MM.1S (cell line): ENCODE results near the gene LRRC66.

Source experiments
- DNase-seq: peaks from one replicate; pipeline ENCODE4 v3.0.0-alpha.2; 2015
- H2AFZ ChIP-seq: fragments of 300-600 bp; sonication (generic); 2 replicates; pipeline ENCODE4 v1.6.0; 2016; ENCODE audit warnings: antibody characterized with exemption, low read length
- H3F3A ChIP-seq: fragments of 300-600 bp; sonication (generic); 2 replicates; pipeline ENCODE4 v1.6.1; 2016; ENCODE audit warnings: mild to moderate bottlenecking, antibody characterized with exemption, low read length, moderate library complexity, mixed read lengths; ENCODE audit not compliant: insufficient read depth
- H3K27ac ChIP-seq: fragments of 300-600 bp; sonication (generic); 2 replicates; pipeline ENCODE4 v1.5.1; 2016; ENCODE audit warnings: mild to moderate bottlenecking, low read length
- H3K27me3 ChIP-seq: fragments of 300-600 bp; sonication (generic); replicated peaks from 2 replicates; pipeline ENCODE4 v1.6.0; 2016; ENCODE audit warnings: low read length; ENCODE audit not compliant: insufficient read depth
- H3K36me3 ChIP-seq: fragments of 300-600 bp; sonication (generic); replicated peaks from 2 replicates; pipeline ENCODE4 v1.6.1; 2016; ENCODE audit warnings: mild to moderate bottlenecking, low read length, mixed read lengths; ENCODE audit not compliant: insufficient read depth
- H3K4me1 ChIP-seq: fragments of 300-600 bp; sonication (generic); 2 replicates; pipeline ENCODE4 v1.6.1; 2016; ENCODE audit warnings: low read length, mixed read lengths
- H3K4me2 ChIP-seq: fragments of 300-600 bp; sonication (generic); 2 replicates; pipeline ENCODE4 v1.6.0; 2016; ENCODE audit warnings: low read depth, low read length
- H3K4me3 ChIP-seq: fragments of 300-600 bp; sonication (generic); 2 replicates; pipeline ENCODE4 v1.5.1; 2016; ENCODE audit warnings: low read length, mixed read lengths
- H3K79me2 ChIP-seq: fragments of 300-600 bp; sonication (generic); 2 replicates; pipeline ENCODE4 v1.6.1; 2016; ENCODE audit warnings: mixed run types, low read length, mixed read lengths
- H3K9ac ChIP-seq: fragments of 300-600 bp; sonication (generic); 2 replicates; pipeline ENCODE4 v1.6.1; 2016; ENCODE audit warnings: low read length, mixed read lengths
- H3K9me2 ChIP-seq: fragments of 300-600 bp; sonication (generic); replicated peaks from 2 replicates; pipeline ENCODE4 v1.6.1; 2016; ENCODE audit warnings: mild to moderate bottlenecking, low read length, mixed read lengths; ENCODE audit not compliant: insufficient read depth
- H3K9me3 ChIP-seq: fragments of 300-600 bp; sonication (generic); replicated peaks from 2 replicates; pipeline ENCODE4 v1.6.1; 2016; ENCODE audit warnings: mild to moderate bottlenecking, low read length, mixed read lengths; ENCODE audit not compliant: insufficient read depth
- H4K20me1 ChIP-seq: fragments of 300-600 bp; sonication (generic); 2 replicates; pipeline ENCODE4 v1.6.1; 2016; ENCODE audit warnings: mild to moderate bottlenecking, low read length, moderate library complexity, mixed read lengths; ENCODE audit not compliant: insufficient read depth
- EZH2 ChIP-seq: fragments of 300-600 bp; sonication (generic); optimal IDR thresholded peaks from 2 replicates; pipeline ENCODE3; 2017; ENCODE audit warnings: low read depth, mild to moderate bottlenecking, antibody characterized with exemption, low read length, mixed read lengths
- EZH2phosphoT487 ChIP-seq: fragments of 300-600 bp; sonication (generic); IDR thresholded peaks from 2 replicates; pipeline ENCODE4 v1.6.1; 2018; ENCODE audit warnings: antibody characterized with exemption, low read length
- TF ChIP-seq, protein P1 (sequence below): fragments of 300-600 bp; sonication (generic); IDR thresholded peaks from 2 replicates; pipeline ENCODE4 v1.5.1; 2016; ENCODE audit warnings: antibody characterized with exemption, low read length, mixed read lengths

LRRC66 gene

GRCh38 chr4:52045028-52045427 is 24.9 kb upstream of the LRRC66 start:
- no peak for DNase-seq
- Histone ChIP-seq H3K4me2 (no peak overlapping the region), H3K27ac (no peak overlapping the region), H3K9me2 (no peaks in the 10 kb centered on the region), H3K79me2 (no peaks in the 10 kb centered on the region), H4K20me1 (no peaks in the 10 kb centered on the region), H2AFZ (no peak overlapping the region), H3K9ac (no peak overlapping the region), H3K9me3 (no peaks in the 10 kb centered on the region), H3K36me3 (no peaks in the 10 kb centered on the region), H3F3A (no peaks in the 10 kb centered on the region), H3K4me1 (no peaks in the 10 kb centered on the region), H3K27me3 (no peaks in the 10 kb centered on the region), H3K4me3 (no peak overlapping the region)
- no peak for TF ChIP-seq EZH2
- TF ChIP-seq EZH2phosphoT487 = no peak
- TF ChIP-seq, protein P1, sequence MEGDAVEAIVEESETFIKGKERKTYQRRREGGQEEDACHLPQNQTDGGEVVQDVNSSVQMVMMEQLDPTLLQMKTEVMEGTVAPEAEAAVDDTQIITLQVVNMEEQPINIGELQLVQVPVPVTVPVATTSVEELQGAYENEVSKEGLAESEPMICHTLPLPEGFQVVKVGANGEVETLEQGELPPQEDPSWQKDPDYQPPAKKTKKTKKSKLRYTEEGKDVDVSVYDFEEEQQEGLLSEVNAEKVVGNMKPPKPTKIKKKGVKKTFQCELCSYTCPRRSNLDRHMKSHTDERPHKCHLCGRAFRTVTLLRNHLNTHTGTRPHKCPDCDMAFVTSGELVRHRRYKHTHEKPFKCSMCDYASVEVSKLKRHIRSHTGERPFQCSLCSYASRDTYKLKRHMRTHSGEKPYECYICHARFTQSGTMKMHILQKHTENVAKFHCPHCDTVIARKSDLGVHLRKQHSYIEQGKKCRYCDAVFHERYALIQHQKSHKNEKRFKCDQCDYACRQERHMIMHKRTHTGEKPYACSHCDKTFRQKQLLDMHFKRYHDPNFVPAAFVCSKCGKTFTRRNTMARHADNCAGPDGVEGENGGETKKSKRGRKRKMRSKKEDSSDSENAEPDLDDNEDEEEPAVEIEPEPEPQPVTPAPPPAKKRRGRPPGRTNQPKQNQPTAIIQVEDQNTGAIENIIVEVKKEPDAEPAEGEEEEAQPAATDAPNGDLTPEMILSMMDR = no peak

- no peak for TF ChIP-seq EZH2
- no peak for TF ChIP-seq EZH2phosphoT487
- peak; percentile 56 for DNase-seq
- H3K9me3 ChIP-seq = no peaks in the 10 kb centered on the region
- no peaks in the 10 kb centered on the region for H3K36me3 ChIP-seq
- H3K4me2 ChIP-seq = peak within 1 kb of the TSS; percentile 77
- H3K9me2 ChIP-seq = no peaks in the 10 kb centered on the region
- H3K4me1 ChIP-seq = 0 out of 2 replicates have a peak, but pooled peaks cover 4% of the 10 kb centered on the region
- peak within 1 kb of the TSS; percentile 55; the same call in 1 of the 2 replicates for H3K9ac ChIP-seq
- peak within 1 kb of the TSS; percentile 92 for H2AFZ ChIP-seq
- no peak within 1 kb of the TSS for H3K27ac ChIP-seq
- H3F3A ChIP-seq = no peaks in the 10 kb centered on the region
- H3K79me2 ChIP-seq = peaks cover 12% of the 10 kb centered on the region; the same call in 1 of the 2 replicates
- no peaks in the 10 kb centered on the region for H4K20me1 ChIP-seq
- peak within 1 kb of the TSS; percentile 79 for H3K4me3 ChIP-seq
- H3K27me3 ChIP-seq = no peaks in the 10 kb centered on the region
Observed at GRCh38 chr4:52038103-52038912, 18.1 kb upstream of the LRRC66 start, which contains the start of gene SGCB. Gene SGCB (minus strand): TSS chr4:52038299. CDS start chr4:52038259, 40 bp downstream.

DNA sequence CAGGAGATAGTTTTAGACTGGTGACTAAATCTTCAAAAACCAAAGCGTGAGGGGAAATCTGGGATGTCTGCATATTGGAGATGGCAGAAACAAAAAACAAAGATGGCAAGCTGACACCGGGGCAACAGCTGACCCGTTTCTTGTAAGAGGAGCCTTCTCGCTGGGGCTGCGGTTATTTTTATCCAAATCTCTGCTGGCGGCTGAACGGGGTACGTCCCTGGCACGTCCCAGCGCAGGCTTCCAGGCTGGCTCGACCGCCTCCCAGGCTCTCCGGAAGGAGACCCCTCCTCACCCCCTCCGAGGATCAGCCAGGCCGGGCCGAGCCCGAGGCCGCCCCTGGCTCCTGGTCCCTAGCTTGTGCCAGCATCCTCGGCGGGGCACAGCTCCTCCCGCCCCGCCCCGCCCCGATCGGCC is 17.5 kb upstream of the LRRC66 start:
- H3F3A ChIP-seq = no peaks in the 10 kb centered on the region
- no peak overlapping the region for H3K27ac ChIP-seq
- H3K36me3 ChIP-seq = no peaks in the 10 kb centered on the region
- H3K9me2 ChIP-seq = no peaks in the 10 kb centered on the region
- H3K9me3 ChIP-seq = no peaks in the 10 kb centered on the region
- no peaks in the 10 kb centered on the region for H4K20me1 ChIP-seq
- H2AFZ ChIP-seq = peak overlapping the region; percentile 90
- TF ChIP-seq EZH2phosphoT487 (no peak), EZH2 (no peak)
- TF ChIP-seq, protein P1 = no peak
- H3K79me2 ChIP-seq = peaks cover 12% of the 10 kb centered on the region; the same call in 1 of the 2 replicates
- 0 out of 2 replicates have a peak, but pooled peaks cover 4% of the 10 kb centered on the region for H3K4me1 ChIP-seq
- H3K27me3 ChIP-seq = no peaks in the 10 kb centered on the region
- peak overlapping the region; percentile 79 for H3K4me3 ChIP-seq
- DNase-seq = peak; percentile 41
- peak overlapping the region; percentile 72 for H3K4me2 ChIP-seq
- H3K9ac ChIP-seq = peak overlapping the region; percentile 55; the same call in 1 of the 2 replicates
